ENCODE measurements around the gene LYL1. TPM values are rescaled to one million over a fixed set of nuclear protein-coding genes. Genes with fewer than 3 reads are reported as not detected.
A peak's percentile ranks its signal among the peaks of the same experiment; 100 is the strongest.

The LYL1 gene
- total and polyA plus RNA-seq, 11 donors, result 5.2 to 19.1 (median 8.3) TPM

GRCh38 chr19:13066226-13066625 is 36.4 kb downstream of the LYL1 start:
- DNase-seq (no peak), ATAC-seq (no peak)
- intact Hi-C loops (cut with DNase I), result loop anchor here in 1 of 10 donors (1.0 kb wide), 1 partner anchor 81 kb away; no protein-coding TSS in a partner anchor
- Histone ChIP-seq H3K27me3 (no peaks in the 10 kb centered on the region), H3K9me3 (no peaks in the 10 kb centered on the region), H3K4me1 (peaks cover 53 to 100% (median 93%) of the 10 kb centered on the region in 12 donors), H3K27ac (peak overlapping the region; percentile 26 to 98 (median 94)), H3K36me3 (no peaks in the 10 kb centered on the region), H3K4me3 (no peak overlapping the region)
- 71 to 77% (median 72%) methylated on average over 5 of the region's 5 CpGs for WGBS, 4 donors
- TF ChIP-seq POLR2A (IDR thresholded peaks at IDR 0.05) (no peak), CTCF (IDR thresholded peaks at IDR 0.05) (no peak)

GRCh38 chr19:13064092-13064489 is 38.6 kb downstream of the LYL1 start:
- DNase-seq (peak in 3 of 5 donors; percentile 57 to 84 (median 75)), ATAC-seq (peak; percentile 58 to 62 (median 60))
- H3K9me3 ChIP-seq, result no peaks in the 10 kb centered on the region
- H3K4me3 ChIP-seq, result no peak overlapping the region
- no peaks in the 10 kb centered on the region for H3K36me3 ChIP-seq
- 33 to 53% (median 38%) methylated on average over 4 to 6 of the region's 6 CpGs for WGBS, 4 donors
- TF ChIP-seq POLR2A (IDR thresholded peaks at IDR 0.05) (no peak), CTCF (IDR thresholded peaks at IDR 0.05) (no peak)
- peaks cover 46 to 100% (median 97%) of the 10 kb centered on the region in 12 donors for H3K4me1 ChIP-seq
- peak overlapping the region; percentile 64 to 98 (median 94) for H3K27ac ChIP-seq
- no peaks in the 10 kb centered on the region for H3K27me3 ChIP-seq
- intact Hi-C loops (cut with DNase I), result loop anchor here (5.0 kb wide), 5 partner anchors 37 to 77 kb away; partner anchors contain the start of gene NFIX (in 2 of the 10)

- Histone ChIP-seq H3K27ac (peak overlapping the region; percentile 64 to 98 (median 94)), H3K27me3 (no peaks in the 10 kb centered on the region), H3K4me3 (no peak overlapping the region), H3K4me1 (peaks cover 44 to 100% (median 96%) of the 10 kb centered on the region in 12 donors), H3K36me3 (no peaks in the 10 kb centered on the region), H3K9me3 (no peaks in the 10 kb centered on the region)
- intact Hi-C loops (cut with DNase I), result loop anchor here (1.0 to 5.0 kb wide), 8 partner anchors 21 to 79 kb away; partner anchors contain the start of gene NFIX (in 2 of the 10)
- 32 to 60% (median 48%) methylated on average over 5 of the region's 5 CpGs for WGBS, 4 donors
- DNase-seq, result peak in 4 of 5 donors; percentile 74 to 89 (median 81)
- ATAC-seq, result peak; percentile 81 to 87 (median 83)
- TF ChIP-seq POLR2A (IDR thresholded peaks at IDR 0.05) (no peak), CTCF (IDR thresholded peaks at IDR 0.05) (no peak)
Measured at GRCh38 chr19:13063461-13064091, 39.1 kb downstream of the LYL1 start.

- Histone ChIP-seq H3K9me3 (no peaks in the 10 kb centered on the region), H3K4me3 (no peak overlapping the region), H3K27me3 (no peaks in the 10 kb centered on the region), H3K4me1 (peaks cover 37 to 100% (median 97%) of the 10 kb centered on the region in 12 donors), H3K27ac (peak overlapping the region; percentile 64 to 98 (median 94)), H3K36me3 (no peaks in the 10 kb centered on the region)
- TF ChIP-seq CTCF (IDR thresholded peaks at IDR 0.05) (no peak), POLR2A (IDR thresholded peaks at IDR 0.05) (no peak)
- no peak for DNase-seq
- ATAC-seq, result no peak
- intact Hi-C loops (cut with DNase I), result loop anchor here (2.0 to 5.0 kb wide), 7 partner anchors 30 to 78 kb away; partner anchors contain the start of gene NFIX (in 2 of the 10)
Measured at GRCh38 chr19:13062317-13062716, 40.3 kb downstream of the LYL1 start.
